IMR-90 (cell line): ENCODE data around the gene OTC. TPM values are rescaled to one million over a fixed set of nuclear protein-coding genes. Genes with fewer than 3 reads are reported as not detected.

ENCODE experiments used
- ATAC-seq: fragments of 200-7000 bp; cut with Tn5 transposase; 2 replicates; pipeline ENCODE4 v1.9.1; 2020; ENCODE audit warnings: low read depth, mild to moderate bottlenecking, moderate library complexity
- BruUV-seq: library from RNA; stranded (reverse); fragments of 400-500 nt; replicated peaks from 2 replicates; lab custom pipeline; 2021; lab: Mats Ljungman, UMichigan
- CTCF ChIA-PET: fragments of 300-600 bp; formaldehyde crosslinking; extraction: SDS; loops from one replicate; lab custom pipeline; 2021; ENCODE audit warnings: antibody characterized with exemption; lab: Yijun Ruan, JAX
- POLR2A ChIA-PET: fragments of 300-600 bp; sonication (Branson Sonifier 250); formaldehyde crosslinking; loops from one replicate; lab custom pipeline; 2022; ENCODE audit warnings: antibody characterized with exemption; ENCODE audit not compliant: unreplicated experiment; lab: Charles Lee
- DNase-seq: peaks from one replicate; pipeline ENCODE4 v3.0.0; 2013
- H2AFZ ChIP-seq: replicated peaks from 2 replicates; pipeline ENCODE3; 2013; ENCODE audit warnings: low read length, mild to moderate bottlenecking; ENCODE audit not compliant: poor library complexity
- H2AK5ac ChIP-seq: 2 replicates; pipeline ENCODE4 v1.6.1; 2013; ENCODE audit warnings: low read depth, low read length, inconsistent platforms
- H2AK9ac ChIP-seq: replicated peaks from 2 replicates; pipeline ENCODE3; 2013; ENCODE audit warnings: mild to moderate bottlenecking, low read depth, low read length, moderate library complexity; ENCODE audit not compliant: poor library complexity
- H2BK120ac ChIP-seq: 2 replicates; pipeline ENCODE4 v1.6.1; 2013; ENCODE audit warnings: low read depth, low read length, inconsistent platforms
- H2BK15ac ChIP-seq: 3 replicates; pipeline ENCODE4 v1.6.1; 2013; ENCODE audit warnings: low read depth, low read length, inconsistent platforms
- H2BK20ac ChIP-seq: 2 replicates; pipeline ENCODE4 v1.6.1; 2013; ENCODE audit warnings: low read depth, mild to moderate bottlenecking, inconsistent platforms, low read length, moderate library complexity
- H2BK5ac ChIP-seq: 2 replicates; pipeline ENCODE4 v1.6.1; 2013; ENCODE audit warnings: mild to moderate bottlenecking, low read depth, low read length, inconsistent platforms; ENCODE audit not compliant: poor library complexity, severe bottlenecking
- H3K14ac ChIP-seq: replicated peaks from 2 replicates; pipeline ENCODE4 v1.6.1; 2013; ENCODE audit warnings: low read depth, low read length, inconsistent platforms
- H3K18ac ChIP-seq: 2 replicates; pipeline ENCODE4 v1.6.1; 2013; ENCODE audit warnings: low read depth, low read length, control low read depth
- H3K23ac ChIP-seq: 2 replicates; pipeline ENCODE4 v1.6.1; 2013; ENCODE audit warnings: low read depth, low read length, inconsistent platforms
- H3K27ac ChIP-seq: 2 replicates; pipeline ENCODE4 v1.5.1; 2013; ENCODE audit warnings: mild to moderate bottlenecking, control low read depth, low read length; ENCODE audit not compliant: insufficient read depth
- H3K27me3 ChIP-seq: 2 replicates; pipeline ENCODE4 v1.6.1; 2013; ENCODE audit warnings: low read length; ENCODE audit not compliant: control insufficient read depth, insufficient read depth
- H3K36me3 ChIP-seq: 2 replicates; pipeline ENCODE4 v1.6.1; 2013; ENCODE audit warnings: low read length, mixed read lengths; ENCODE audit not compliant: control insufficient read depth, insufficient read depth
- H3K4ac ChIP-seq: 2 replicates; pipeline ENCODE4 v1.6.1; 2013; ENCODE audit warnings: low read depth, low read length, inconsistent platforms
- H3K4me1 ChIP-seq: 2 replicates; pipeline ENCODE4 v1.6.1; 2013; ENCODE audit warnings: low read length, mixed read lengths; ENCODE audit not compliant: control insufficient read depth, insufficient read depth
- H3K4me2 ChIP-seq: 2 replicates; pipeline ENCODE4 v1.6.1; 2013; ENCODE audit warnings: low read depth, mild to moderate bottlenecking, control low read depth, low read length, moderate library complexity
- H3K4me3 ChIP-seq: 2 replicates; pipeline ENCODE4 v1.5.1; 2013; ENCODE audit warnings: low read depth, mild to moderate bottlenecking, control low read depth, low read length, moderate library complexity; ENCODE audit not compliant: insufficient read depth
- H3K56ac ChIP-seq: 2 replicates; pipeline ENCODE4 v1.6.1; 2013; ENCODE audit warnings: low read length, inconsistent platforms; ENCODE audit not compliant: insufficient read depth; ENCODE audit errors: extremely low read depth
- H3K79me1 ChIP-seq, 2 experiments: 2 replicates each; pipeline ENCODE4 v1.6.1; 2013; ENCODE audit warnings: low read length in 2 of 2, inconsistent platforms in 1 of 2, low read depth in 1 of 2
- H3K9ac ChIP-seq: 2 replicates; pipeline ENCODE4 v1.6.1; 2013; ENCODE audit warnings: low read depth, low read length, control low read depth
- H3K9me1 ChIP-seq: 2 replicates; pipeline ENCODE4 v1.6.1; 2013; ENCODE audit warnings: low read length, inconsistent platforms; ENCODE audit not compliant: insufficient read depth
- H3K9me3 ChIP-seq: 2 replicates; pipeline ENCODE4 v1.6.1; 2013; ENCODE audit warnings: low read length; ENCODE audit not compliant: control insufficient read depth, insufficient read depth
- H4K20me1 ChIP-seq: 2 replicates; pipeline ENCODE4 v1.6.1; 2013; ENCODE audit warnings: low read length, inconsistent platforms; ENCODE audit not compliant: insufficient read depth
- H4K5ac ChIP-seq: 2 replicates; pipeline ENCODE4 v1.6.1; 2013; ENCODE audit warnings: mild to moderate bottlenecking, low read depth, low read length, control low read depth
- H4K8ac ChIP-seq, 2 experiments: 2 replicates each; pipeline ENCODE4 v1.6.1; 2013; ENCODE audit warnings: low read depth in 2 of 2, low read length in 2 of 2, control low read depth in 1 of 2, inconsistent platforms in 1 of 2
- H4K91ac ChIP-seq: 2 replicates; pipeline ENCODE4 v1.6.1; 2013; ENCODE audit warnings: low read depth, low read length, inconsistent platforms; ENCODE audit not compliant: insufficient read depth
- BHLHE40 ChIP-seq: fragments of 150-350 bp; IDR thresholded peaks from 2 replicates; pipeline ENCODE4 v1.6.1; 2016; ENCODE audit warnings: mild to moderate bottlenecking, low read depth, low read length
- CEBPB ChIP-seq: IDR thresholded peaks from 2 replicates; pipeline ENCODE4 v1.6.1; 2012; ENCODE audit warnings: low read depth, low read length, improper control_type of control experiment
- CHD1 ChIP-seq: IDR thresholded peaks from 2 replicates; pipeline ENCODE4 v1.6.1; 2012; ENCODE audit warnings: low read depth, low read length, improper control_type of control experiment
- CTCF ChIP-seq: conservative IDR thresholded peaks from 2 replicates; pipeline ENCODE4 v1.5.1; 2012; ENCODE audit warnings: mild to moderate bottlenecking, low read depth, low read length, improper control_type of control experiment
- ELK1 ChIP-seq: fragments of 150-350 bp; IDR thresholded peaks from 2 replicates; pipeline ENCODE4 v1.6.1; 2016; ENCODE audit warnings: low read depth, mild to moderate bottlenecking, low read length, moderate library complexity, borderline replicate concordance
- FOS ChIP-seq: fragments of 150-350 bp; IDR thresholded peaks from 2 replicates; pipeline ENCODE4 v1.6.1; 2016; ENCODE audit warnings: low read depth, low read length
- MAFK ChIP-seq: IDR thresholded peaks from 2 replicates; pipeline ENCODE4 v1.6.1; 2012; ENCODE audit warnings: low read depth, low read length, improper control_type of control experiment
- MAZ ChIP-seq: IDR thresholded peaks from 2 replicates; pipeline ENCODE4 v1.6.1; 2012; ENCODE audit warnings: low read depth, mild to moderate bottlenecking, low read length, improper control_type of control experiment, moderate library complexity, borderline replicate concordance
- MXI1 ChIP-seq: IDR thresholded peaks from 2 replicates; pipeline ENCODE4 v1.6.1; 2012; ENCODE audit warnings: low read depth, mild to moderate bottlenecking, low read length, moderate library complexity, borderline replicate concordance
- NFE2L2 ChIP-seq: fragments of 150-350 bp; IDR thresholded peaks from 2 replicates; pipeline ENCODE4 v1.6.1; 2016; ENCODE audit warnings: low read depth, mild to moderate bottlenecking, low read length
- POLR2A ChIP-seq: IDR thresholded peaks from 2 replicates; pipeline ENCODE4 v1.6.1; 2012; ENCODE audit warnings: mild to moderate bottlenecking, low read depth, low read length
- RCOR1 ChIP-seq: IDR thresholded peaks from 2 replicates; pipeline ENCODE4 v1.6.1; 2012; ENCODE audit warnings: mild to moderate bottlenecking, low read length, improper control_type of control experiment; ENCODE audit not compliant: insufficient replicate concordance
- RFX5 ChIP-seq: IDR thresholded peaks from 2 replicates; pipeline ENCODE4 v1.8.0; 2012; ENCODE audit warnings: low read depth, mild to moderate bottlenecking, low read length, moderate library complexity
- SMC3 ChIP-seq: fragments of 150-350 bp; IDR thresholded peaks from 2 replicates; pipeline ENCODE4 v1.6.1; 2016; ENCODE audit warnings: low read depth, mild to moderate bottlenecking, antibody characterized with exemption, low read length, moderate library complexity
- USF2 ChIP-seq: fragments of 150-350 bp; IDR thresholded peaks from 2 replicates; pipeline ENCODE4 v1.6.1; 2017; ENCODE audit warnings: mild to moderate bottlenecking, antibody characterized with exemption, low read length, low read depth
- WGBS, 2 experiments: methylation state at CpG; one replicate each; pipeline versions ENCODE4 v1.1.5 to v1.1.7; 2013; ENCODE audit warnings: missing lambda C conversion rate in 2 of 2; ENCODE audit not compliant: insufficient read length in 1 of 2; ENCODE audit errors: extremely low coverage in 2 of 2; 5-methylcytosine and 5-hydroxymethylcytosine counted together
- dilution Hi-C: fragments of 300-500 bp; cut with HindIII; formaldehyde crosslinking; loops from one replicate; pipeline ENCODE4 v1.14.3; 2018; ENCODE audit warnings: low sequenced_read_pairs; ENCODE audit not compliant: unreplicated experiment
- in situ Hi-C: fragments of 300-500 bp; cut with MboI; formaldehyde crosslinking; loops from 3 replicates; pipeline ENCODE4 v1.14.3; 2019; ENCODE audit warnings: low sequenced_read_pairs, inconsistent platforms, mixed read lengths
- intact Hi-C: fragments of 100-400 bp; cut with micrococcal nuclease; formaldehyde crosslinking; loops from 2 replicates; pipeline ENCODE4 v1.10.0; 2022
- polyA plus RNA-seq, 3 experiments: library from polyadenylated mRNA; depleted of rRNA; stranded (reverse); fragments of >200 nt; gene quantifications; 2 replicates each; pipeline ENCODE4 v1.2.3, GENCODE V29; 2012; ENCODE audit warnings: low replicate concordance in 1 of 3
- total RNA-seq: library from RNA; depleted of rRNA; stranded (reverse); fragments of >200 nt; gene quantifications from 2 replicates; pipeline ENCODE4 v1.2.3, GENCODE V29; 2012

OTC gene
- total and polyA plus RNA-seq, 2 of the 4 experiments (the other 2 are of a cell fraction) = not detected

GRCh38 chrX:38365954-38366353, 13.6 kb downstream of the OTC start:
- Histone ChIP-seq H4K20me1 (no peaks in the 10 kb centered on the region), H3K4me1 (no peaks in the 10 kb centered on the region), H3K56ac (no peak overlapping the region), H3K4me3 (no peak overlapping the region), H3K27me3 (peaks cover 2% of the 10 kb centered on the region; the same call in 1 of the 2 replicates), H3K4me2 (no peak overlapping the region), H3K23ac (no peak overlapping the region), H2AK9ac (no peak overlapping the region), H2AFZ (no peak overlapping the region), H4K5ac (no peak overlapping the region), H2BK5ac (no peak overlapping the region), H3K27ac (no peak overlapping the region), H3K9me3 (no peaks in the 10 kb centered on the region), H2BK15ac (no peak overlapping the region), H4K8ac (no peak overlapping the region), H3K4ac (no peak overlapping the region), H2BK120ac (no peak overlapping the region), H3K14ac (no peak overlapping the region), H3K9me1 (no peaks in the 10 kb centered on the region), H4K91ac (no peak overlapping the region), H2AK5ac (no peak overlapping the region), H3K79me1 (no peaks in the 10 kb centered on the region), H2BK20ac (no peak overlapping the region), H3K18ac (no peak overlapping the region), H3K36me3 (no peaks in the 10 kb centered on the region), H3K9ac (no peak overlapping the region)
- WGBS, 2 experiments = no CpG with 5 or more reads among the region's 3 CpGs
- in situ Hi-C loops (no loop called here), dilution Hi-C loops (no loop called here), intact Hi-C loops (no loop called here)
- no peak for DNase-seq
- POLR2A ChIA-PET = no interaction called here
- ATAC-seq = no peak
- TF ChIP-seq CEBPB = no peak
- TF ChIP-seq USF2 = no peak
- no peak for TF ChIP-seq MAFK
- TF ChIP-seq SMC3 = no peak
- no peak for TF ChIP-seq ELK1
- no peak for TF ChIP-seq POLR2A
- TF ChIP-seq RFX5 = no peak
- TF ChIP-seq MXI1 = no peak
- TF ChIP-seq CTCF = no peak
- no peak for TF ChIP-seq RCOR1
- TF ChIP-seq CHD1 = no peak
- TF ChIP-seq BHLHE40 = no peak
- no peak for TF ChIP-seq FOS
- TF ChIP-seq MAZ = no peak
- no peak for TF ChIP-seq NFE2L2
- CTCF ChIA-PET = no interaction called here
- BruUV-seq = no TSS peak
